Gastroesophageal sphincter (tissue), 4 donors: ENCODE results near the gene PLPP6. TPM values are rescaled to one million over a fixed set of nuclear protein-coding genes. Genes with fewer than 3 reads are reported as not detected.

ENCODE experiments used
- ATAC-seq: fragments of 150-250 bp; one replicate; pipeline ENCODE4 v1.9.1; 2016; ENCODE audit warnings: mild to moderate bottlenecking, moderate library complexity
- H3K27ac ChIP-seq, 4 donors: fragments of 200-600 bp; sonication (generic) in 3 of 4; 1 replicate in 3 of 4; 2 replicates in 1 of 4; pipeline ENCODE4 v1.5.1; 2016 to 2019
- H3K27me3 ChIP-seq: fragments of 200-600 bp; sonication (generic); one replicate; pipeline ENCODE4 v1.5.1; 2019
- H3K36me3 ChIP-seq, 2 donors: fragments of 200-600 bp; sonication (generic); one replicate each; pipeline ENCODE4 v1.5.1; 2019; ENCODE audit warnings: control low read depth in 1 of 2
- H3K4me1 ChIP-seq, 3 donors: fragments of 200-600 bp; sonication (generic); 1 replicate in 2 of 3; 2 replicates in 1 of 3; pipeline ENCODE4 v1.5.1; 2016 to 2019; ENCODE audit warnings: control low read depth in 2 of 3
- H3K4me3 ChIP-seq, 2 donors: fragments of 200-600 bp; sonication (generic); one replicate each; pipeline ENCODE4 v1.5.1; 2019; ENCODE audit warnings: mild to moderate bottlenecking in 1 of 2, moderate library complexity in 1 of 2
- H3K9me3 ChIP-seq, 3 donors: fragments of 200-600 bp; sonication (generic); one replicate each; pipeline ENCODE4 v1.5.1; 2017 to 2019; ENCODE audit warnings: control low read depth in 2 of 3
- CTCF ChIP-seq, 4 experiments: fragments of 200-600 bp in 2 of 4; fragments of 450-650 bp in 2 of 4; sonication (generic) in 1 of 4; IDR thresholded peaks; one replicate each; pipeline ENCODE4 v1.5.1; 2017 to 2019; ENCODE audit warnings: antibody characterized with exemption in 4 of 4, mild to moderate bottlenecking in 2 of 4, moderate library complexity in 2 of 4
- EP300 ChIP-seq: sonication (generic); formaldehyde crosslinking; IDR thresholded peaks from one replicate; pipeline ENCODE4 v1.6.1; 2017; ENCODE audit warnings: antibody characterized with exemption, mild to moderate bottlenecking
- POLR2A ChIP-seq, 2 donors: fragments of 450-650 bp; IDR thresholded peaks; one replicate each; pipeline ENCODE4 v1.6.1; 2017; ENCODE audit warnings: antibody characterized with exemption in 2 of 2, mild to moderate bottlenecking in 2 of 2, moderate library complexity in 1 of 2
- POLR2AphosphoS5 ChIP-seq: sonication (generic); formaldehyde crosslinking; IDR thresholded peaks from one replicate; pipeline ENCODE4 v1.6.1; 2017; ENCODE audit warnings: antibody characterized with exemption
- WGBS, 2 donors: methylation state at CpG; one replicate each; pipeline ENCODE4 v1.1.5; 2018; ENCODE audit warnings: low coverage in 1 of 2; 5-methylcytosine and 5-hydroxymethylcytosine counted together
- total RNA-seq, 4 donors: library from RNA; depleted of rRNA; stranded (reverse); fragments of >200 nt; gene quantifications; one replicate each; pipeline ENCODE4 v1.1.0, GENCODE V29; 2016

Gene PLPP6
- total RNA-seq, 4 donors from 2014 or later: 5.3 to 8.1 (median 6.6) TPM

- ATAC-seq: no peak
- TF ChIP-seq EP300: no peak
- TF ChIP-seq CTCF (IDR thresholded peaks at IDR 0.05): no peak
- TF ChIP-seq POLR2A (IDR thresholded peaks at IDR 0.05): no peak
- TF ChIP-seq POLR2AphosphoS5: no peak
- peaks cover 0 to 29% (median 4%) of the 10 kb centered on the region in 3 donors for H3K4me1 ChIP-seq
- H3K27ac ChIP-seq: no peak overlapping the region
- H3K4me3 ChIP-seq: no peak overlapping the region
- peaks cover 2 to 85% of the 10 kb centered on the region in 2 donors for H3K36me3 ChIP-seq
- no peaks in the 10 kb centered on the region for H3K9me3 ChIP-seq
- H3K27me3 ChIP-seq: no peaks in the 10 kb centered on the region
- WGBS, 2 donors: 51 to 64% methylated on average over 3 of the region's 3 CpGs
Observed at GRCh38 chr9:4700091-4700490, 38.0 kb downstream of the PLPP6 start.

GRCh38 chr9:4700932-4701331 lies 38.8 kb downstream of the PLPP6 start:
- Histone ChIP-seq H3K9me3 (no peaks in the 10 kb centered on the region), H3K27me3 (no peaks in the 10 kb centered on the region), H3K4me1 (peaks cover 0 to 20% (median 4%) of the 10 kb centered on the region in 3 donors), H3K36me3 (peaks cover 2 to 80% of the 10 kb centered on the region in 2 donors), H3K4me3 (no peak overlapping the region), H3K27ac (no peak overlapping the region)
- no peak for ATAC-seq
- 75 to 87% methylated on average over 2 of the region's 2 CpGs for WGBS, 2 donors
- TF ChIP-seq CTCF (IDR thresholded peaks at IDR 0.05) (no peak), EP300 (no peak), POLR2AphosphoS5 (no peak), POLR2A (IDR thresholded peaks at IDR 0.05) (no peak)

- no peaks in the 10 kb centered on the region for H3K27me3 ChIP-seq
- WGBS, 2 donors: 29 to 35% methylated on average over 1 of the region's 1 CpG
- TF ChIP-seq EP300: no peak
- H3K36me3 ChIP-seq: peaks cover 2 to 85% of the 10 kb centered on the region in 2 donors
- peaks cover 0 to 14% (median 3%) of the 10 kb centered on the region in 3 donors for H3K4me1 ChIP-seq
- ATAC-seq: no peak
- no peak overlapping the region for H3K27ac ChIP-seq
- no peaks in the 10 kb centered on the region for H3K9me3 ChIP-seq
- no peak overlapping the region for H3K4me3 ChIP-seq
Observed at GRCh38 chr9:4701526-4701925, 39.4 kb downstream of the PLPP6 start.

GRCh38 chr9:4704129-4704528 lies 42.0 kb downstream of the PLPP6 start:
- Histone ChIP-seq H3K4me3 (no peak overlapping the region), H3K27me3 (no peaks in the 10 kb centered on the region), H3K36me3 (peaks cover 2 to 84% of the 10 kb centered on the region in 2 donors), H3K4me1 (peaks cover 0 to 26% (median 0%) of the 10 kb centered on the region in 3 donors), H3K9me3 (no peaks in the 10 kb centered on the region), H3K27ac (no peak overlapping the region)
- TF ChIP-seq POLR2AphosphoS5 (no peak), CTCF (IDR thresholded peaks at IDR 0.05) (no peak), EP300 (no peak), POLR2A (IDR thresholded peaks at IDR 0.05) (no peak)
- no peak for ATAC-seq
- WGBS, 2 donors: 91 to 96% methylated on average over 2 of the region's 2 CpGs

- TF ChIP-seq POLR2AphosphoS5 (no peak), EP300 (no peak), CTCF (IDR thresholded peaks at IDR 0.05) (no peak), POLR2A (IDR thresholded peaks at IDR 0.05) (no peak)
- Histone ChIP-seq H3K9me3 (no peaks in the 10 kb centered on the region), H3K36me3 (peaks cover 2 to 82% of the 10 kb centered on the region in 2 donors), H3K27ac (peak overlapping the region in 1 of 4 donors; percentile 8), H3K27me3 (no peaks in the 10 kb centered on the region), H3K4me1 (peaks cover 0 to 29% (median 0%) of the 10 kb centered on the region in 3 donors), H3K4me3 (no peak overlapping the region)
- ATAC-seq: no peak
- 55 to 59% methylated on average over 2 of the region's 2 CpGs for WGBS, 2 donors
Observed at GRCh38 chr9:4706021-4706420, 43.9 kb downstream of the PLPP6 start.
